K562 treated with DMSO at 1 percent for 4 hours (cell line): ENCODE data around the gene ENOSF1. TPM values are rescaled to one million over a fixed set of nuclear protein-coding genes. Genes with fewer than 3 reads are reported as not detected.

Experiments used
- total RNA-seq: library from RNA; unstranded; fragments of 300-600 nt; gene quantifications from 2 replicates; pipeline ENCODE4 v1.2.3, GENCODE V29; 2022; ENCODE audit not compliant: insufficient read depth

The ENOSF1 gene, protein sequence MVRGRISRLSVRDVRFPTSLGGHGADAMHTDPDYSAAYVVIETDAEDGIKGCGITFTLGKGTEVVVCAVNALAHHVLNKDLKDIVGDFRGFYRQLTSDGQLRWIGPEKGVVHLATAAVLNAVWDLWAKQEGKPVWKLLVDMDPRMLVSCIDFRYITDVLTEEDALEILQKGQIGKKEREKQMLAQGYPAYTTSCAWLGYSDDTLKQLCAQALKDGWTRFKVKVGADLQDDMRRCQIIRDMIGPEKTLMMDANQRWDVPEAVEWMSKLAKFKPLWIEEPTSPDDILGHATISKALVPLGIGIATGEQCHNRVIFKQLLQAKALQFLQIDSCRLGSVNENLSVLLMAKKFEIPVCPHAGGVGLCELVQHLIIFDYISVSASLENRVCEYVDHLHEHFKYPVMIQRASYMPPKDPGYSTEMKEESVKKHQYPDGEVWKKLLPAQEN
- total RNA-seq: 28.4 and 29.3 TPM in 2 replicates

DNA sequence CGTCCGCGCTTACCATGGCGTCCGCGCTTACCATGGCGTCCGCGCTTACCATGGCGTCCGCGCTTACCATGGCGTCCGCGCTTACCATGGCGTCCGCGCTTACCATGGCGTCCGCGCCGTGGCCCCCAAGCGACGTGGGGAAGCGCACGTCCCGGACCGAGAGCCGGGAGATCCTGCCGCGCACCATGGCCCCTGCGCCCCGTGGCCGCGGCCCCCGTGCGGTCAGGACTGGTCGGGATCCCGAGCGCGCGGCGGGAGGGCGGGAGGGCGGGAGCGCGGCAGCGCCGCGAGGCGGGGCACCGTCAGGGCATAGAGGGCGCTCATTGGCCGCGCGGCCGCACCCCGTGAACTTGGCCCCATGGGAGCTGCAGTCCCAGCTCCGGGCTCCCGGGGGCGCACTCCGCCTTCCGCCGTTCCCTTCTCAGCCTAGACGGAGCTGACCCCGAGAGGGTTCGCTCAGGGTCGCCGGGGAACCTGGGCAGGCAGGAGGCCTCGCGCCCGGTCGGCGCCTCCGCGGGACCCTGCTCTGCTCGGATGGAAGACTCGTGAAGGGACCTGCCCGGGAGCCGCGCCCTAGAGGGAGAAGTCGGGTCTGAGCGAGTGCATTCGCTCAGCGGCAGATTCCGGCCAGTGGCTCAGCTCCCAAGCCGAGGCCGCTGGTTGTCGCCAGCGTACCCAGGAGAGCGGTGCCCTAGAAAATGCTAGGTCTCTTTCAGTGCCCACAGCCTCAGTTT lies at the start of gene ENOSF1:
TSS of gene ENOSF1 (minus strand) at position 230 of the 734 bp plus-strand sequence. CDS start at position 187, 43 bp downstream.

DNA sequence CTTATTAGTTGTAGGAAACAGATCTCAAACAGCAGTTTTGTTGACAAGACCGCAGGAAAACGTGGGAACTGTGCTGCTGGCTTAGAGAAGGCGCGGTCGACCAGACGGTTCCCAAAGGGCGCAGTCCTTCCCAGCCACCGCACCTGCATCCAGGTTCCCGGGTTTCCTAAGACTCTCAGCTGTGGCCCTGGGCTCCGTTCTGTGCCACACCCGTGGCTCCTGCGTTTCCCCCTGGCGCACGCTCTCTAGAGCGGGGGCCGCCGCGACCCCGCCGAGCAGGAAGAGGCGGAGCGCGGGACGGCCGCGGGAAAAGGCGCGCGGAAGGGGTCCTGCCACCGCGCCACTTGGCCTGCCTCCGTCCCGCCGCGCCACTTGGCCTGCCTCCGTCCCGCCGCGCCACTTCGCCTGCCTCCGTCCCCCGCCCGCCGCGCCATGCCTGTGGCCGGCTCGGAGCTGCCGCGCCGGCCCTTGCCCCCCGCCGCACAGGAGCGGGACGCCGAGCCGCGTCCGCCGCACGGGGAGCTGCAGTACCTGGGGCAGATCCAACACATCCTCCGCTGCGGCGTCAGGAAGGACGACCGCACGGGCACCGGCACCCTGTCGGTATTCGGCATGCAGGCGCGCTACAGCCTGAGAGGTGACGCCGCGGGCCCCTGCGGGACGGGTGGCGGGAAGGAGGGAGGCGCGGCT lies 55.0 kb downstream of the ENOSF1 start, which contains the start of gene TYMS:
TSS of gene TYMS (plus strand) at position 343 of the 690 bp plus-strand sequence. CDS start at position 433, 90 bp downstream.

Other genes with a start within 250 kb of the ENOSF1 start
- not detected in 2 replicates for gene COLEC12, start 211.9 kb downstream of the ENOSF1 start, total RNA-seq
- not detected in 2 replicates for gene CETN1, start 132.2 kb downstream of the ENOSF1 start, total RNA-seq
- gene CLUL1, start 115.6 kb downstream of the ENOSF1 start, total RNA-seq: not detected in 2 replicates
- gene TYMS, start 55.0 kb downstream of the ENOSF1 start, total RNA-seq: 205 and 236 TPM in 2 replicates
- gene YES1, start 99.6 kb upstream of the ENOSF1 start, total RNA-seq: 21.2 and 23.8 TPM in 2 replicates
- not detected in 2 replicates for gene ADCYAP1, start 192.2 kb upstream of the ENOSF1 start, total RNA-seq